Urinary bladder (tissue), 4 donors: Measurements from ENCODE around the gene OTUD4. TPM values are rescaled to one million over a fixed set of nuclear protein-coding genes. Genes with fewer than 3 reads are reported as not detected.
A peak's percentile ranks its signal among the peaks of the same experiment; 100 is the strongest.

ENCODE experiments used
- DNase-seq: peaks from one replicate; pipeline ENCODE4 v3.0.0-alpha.2; 2015; ENCODE audit errors: extremely low spot score
- H3K27ac ChIP-seq: one replicate; pipeline ENCODE4 v1.5.1; 2013; ENCODE audit warnings: low read depth, mild to moderate bottlenecking, moderate library complexity
- H3K36me3 ChIP-seq: one replicate; pipeline ENCODE4 v1.6.1; 2013; ENCODE audit warnings: mild to moderate bottlenecking, moderate library complexity; ENCODE audit not compliant: insufficient read depth
- H3K4me1 ChIP-seq: one replicate; pipeline ENCODE4 v1.6.1; 2013; ENCODE audit warnings: mild to moderate bottlenecking, moderate library complexity; ENCODE audit not compliant: insufficient read depth
- H3K4me3 ChIP-seq: one replicate; pipeline ENCODE4 v1.5.1; 2013; ENCODE audit warnings: low read depth, low read length
- WGBS: extraction: QIAGEN DNeasy Blood & Tissue Kit; methylation state at CpG from one replicate; pipeline ENCODE4 v1.1.7; 2013; 5-methylcytosine and 5-hydroxymethylcytosine counted together
- polyA plus RNA-seq: library from polyadenylated mRNA; stranded (reverse); fragments of 200-250 nt; gene quantifications from one replicate; pipeline ENCODE4 v1.2.3, GENCODE V29; 2013
- total RNA-seq: library from RNA; depleted of rRNA; stranded (reverse); fragments of >200 nt; gene quantifications from one replicate; pipeline ENCODE4 v1.2.3, GENCODE V29; 2014
- donor health status: healthy with polysubstance abuse.
- donor health status: healthy.

The OTUD4 gene
- total and polyA plus RNA-seq, 2 donors, result 14.6 to 60.5 TPM

DNA sequence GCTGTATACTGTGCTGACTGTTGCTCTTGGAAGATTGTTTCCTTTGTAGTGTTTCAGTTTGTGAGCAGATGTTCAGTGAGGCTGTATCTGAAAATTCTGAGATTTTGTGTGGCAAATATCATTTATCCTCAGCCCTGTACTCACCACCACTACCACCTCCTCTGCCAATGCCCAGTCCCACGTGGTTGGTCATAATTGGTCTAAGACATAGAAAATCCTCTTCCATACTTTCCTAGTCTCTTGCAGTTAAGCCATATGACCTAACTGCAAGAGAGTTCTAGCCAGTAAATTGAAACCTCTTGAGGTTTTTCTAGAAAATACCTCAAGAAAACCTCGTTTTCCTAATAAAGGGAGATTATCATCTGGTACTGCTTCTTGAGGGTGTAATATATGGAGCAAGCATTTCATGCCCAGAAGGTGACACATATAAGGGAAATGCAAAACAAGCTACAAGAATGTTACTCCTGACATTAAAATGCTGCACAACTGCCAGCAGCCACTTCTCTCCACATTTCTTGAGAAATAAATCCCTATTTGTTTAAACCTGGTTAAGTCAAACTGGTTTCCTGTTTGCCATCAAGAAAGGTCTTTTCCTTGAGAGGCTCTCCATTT lies 49.5 kb downstream of the OTUD4 start:
- DNase-seq, result no peak
- WGBS, result 50% methylated on average over 2 of the region's 2 CpGs
- Histone ChIP-seq H3K4me1 (no peaks in the 10 kb centered on the region), H3K36me3 (peaks cover 3% of the 10 kb centered on the region), H3K27ac (no peak overlapping the region), H3K4me3 (no peak overlapping the region)

DNA sequence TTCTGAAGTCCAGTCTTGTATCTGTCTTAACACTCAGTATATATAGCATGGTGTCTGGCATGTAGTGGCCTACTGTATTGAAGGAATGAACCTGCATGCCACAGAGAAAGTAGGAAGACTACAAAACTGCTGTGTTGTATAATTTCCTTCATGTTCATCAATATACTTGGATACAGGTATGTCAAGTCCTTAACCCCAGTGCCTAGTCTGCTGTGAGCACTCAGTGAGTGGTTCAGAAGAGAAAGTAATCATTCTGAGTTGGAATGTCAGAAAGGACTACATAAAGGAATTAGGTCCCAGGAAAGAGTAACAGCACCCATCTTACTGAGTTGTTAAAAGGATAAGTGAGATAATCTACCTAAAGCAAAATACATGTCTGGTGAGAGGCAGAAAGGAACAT lies 50.3 kb downstream of the OTUD4 start:
- DNase-seq, result no peak
- H3K36me3 ChIP-seq, result peaks cover 3% of the 10 kb centered on the region
- no peaks in the 10 kb centered on the region for H3K4me1 ChIP-seq
- H3K27ac ChIP-seq, result no peak overlapping the region
- H3K4me3 ChIP-seq, result no peak overlapping the region

- WGBS, result 98% methylated on average over 2 of the region's 2 CpGs
- Histone ChIP-seq H3K4me3 (no peak overlapping the region), H3K27ac (no peak overlapping the region), H3K36me3 (peaks cover 4% of the 10 kb centered on the region), H3K4me1 (no peaks in the 10 kb centered on the region)
- no peak for DNase-seq
These were observed 55.0 kb downstream of the OTUD4 start for GRCh38 chr4:145125396-145125795.

DNA sequence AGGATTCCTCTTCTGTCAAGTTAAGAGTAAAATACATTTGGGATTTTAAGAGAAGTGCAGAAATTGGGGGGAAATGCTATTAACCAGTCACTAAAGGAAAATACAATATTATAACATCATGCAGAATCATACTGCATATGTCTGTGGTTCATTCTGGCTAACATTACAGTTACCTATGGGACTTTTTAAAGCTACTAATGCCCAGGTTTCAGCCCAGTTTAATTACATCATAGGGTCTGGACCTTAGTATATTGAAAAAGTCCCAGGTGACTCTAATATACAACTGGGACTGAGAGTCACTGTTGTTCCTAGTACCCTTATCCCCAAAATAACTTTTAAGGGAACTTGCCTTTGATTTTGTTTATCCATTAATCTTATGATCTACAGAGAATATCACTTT lies 72.3 kb downstream of the OTUD4 start:
- H3K4me1 ChIP-seq, result no peaks in the 10 kb centered on the region
- H3K4me3 ChIP-seq, result no peak overlapping the region
- no peaks in the 10 kb centered on the region for H3K36me3 ChIP-seq
- no peak overlapping the region for H3K27ac ChIP-seq
- no peak for DNase-seq

DNA sequence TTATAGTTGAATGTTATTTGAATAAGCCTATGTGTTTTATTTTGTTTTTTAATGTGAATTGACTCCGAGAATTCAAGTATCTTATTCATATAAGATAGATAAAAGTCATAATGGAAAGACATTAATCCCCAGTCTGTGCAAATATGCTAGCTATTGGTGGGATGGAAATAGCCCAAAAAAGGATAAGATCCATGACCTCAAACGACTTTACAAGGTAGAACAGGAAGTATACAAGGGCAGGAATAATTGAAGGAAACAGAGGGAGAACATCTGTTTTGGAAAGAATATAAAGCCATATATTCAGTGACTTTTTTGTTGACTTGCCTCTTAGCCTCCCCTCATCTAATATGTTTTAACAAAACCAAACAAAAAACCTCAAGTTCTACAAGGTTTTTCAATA lies 73.3 kb downstream of the OTUD4 start:
- WGBS, result 62% methylated on average over 2 of the region's 2 CpGs
- no peak overlapping the region for H3K27ac ChIP-seq
- H3K4me1 ChIP-seq, result no peaks in the 10 kb centered on the region
- no peak for DNase-seq
- H3K4me3 ChIP-seq, result no peak overlapping the region
- no peaks in the 10 kb centered on the region for H3K36me3 ChIP-seq

GRCh38 chr4:145103496-145103895 lies 76.9 kb downstream of the OTUD4 start:
- 81% methylated on average over 3 of the region's 3 CpGs for WGBS
- H3K27ac ChIP-seq, result no peak overlapping the region
- no peak overlapping the region for H3K4me3 ChIP-seq
- H3K4me1 ChIP-seq, result peaks cover 7% of the 10 kb centered on the region
- no peak for DNase-seq
- H3K36me3 ChIP-seq, result no peaks in the 10 kb centered on the region

DNA sequence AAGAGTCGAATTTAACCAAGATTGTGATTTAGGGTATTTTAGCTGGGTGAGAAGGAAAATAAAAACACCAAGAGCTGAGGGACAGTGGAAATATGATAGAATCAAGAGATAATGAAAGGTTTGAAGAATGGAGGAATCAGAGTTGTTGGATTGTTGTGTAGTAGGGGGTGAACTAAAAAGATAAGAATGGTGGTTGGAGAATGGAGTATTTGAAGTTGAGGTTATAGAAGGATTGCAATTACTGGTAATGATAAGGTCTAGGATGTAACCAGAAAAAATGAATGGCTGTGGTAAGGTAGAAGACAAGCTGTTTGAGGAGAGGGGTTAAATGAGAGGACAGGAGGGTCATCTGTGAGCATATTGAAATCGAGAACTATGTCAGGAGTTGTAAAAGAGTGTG lies 77.8 kb downstream of the OTUD4 start:
- 87% methylated on average over 2 of the region's 2 CpGs for WGBS
- no peak overlapping the region for H3K27ac ChIP-seq
- H3K4me1 ChIP-seq, result peaks cover 7% of the 10 kb centered on the region
- no peak overlapping the region for H3K4me3 ChIP-seq
- no peaks in the 10 kb centered on the region for H3K36me3 ChIP-seq
- no peak for DNase-seq

GRCh38 chr4:145101091-145101490 lies 79.3 kb downstream of the OTUD4 start:
- H3K27ac ChIP-seq, result no peak overlapping the region
- DNase-seq, result no peak
- 96% methylated on average over 1 of the region's 1 CpG for WGBS
- no peaks in the 10 kb centered on the region for H3K36me3 ChIP-seq
- no peak overlapping the region for H3K4me3 ChIP-seq
- peaks cover 9% of the 10 kb centered on the region for H3K4me1 ChIP-seq

DNA sequence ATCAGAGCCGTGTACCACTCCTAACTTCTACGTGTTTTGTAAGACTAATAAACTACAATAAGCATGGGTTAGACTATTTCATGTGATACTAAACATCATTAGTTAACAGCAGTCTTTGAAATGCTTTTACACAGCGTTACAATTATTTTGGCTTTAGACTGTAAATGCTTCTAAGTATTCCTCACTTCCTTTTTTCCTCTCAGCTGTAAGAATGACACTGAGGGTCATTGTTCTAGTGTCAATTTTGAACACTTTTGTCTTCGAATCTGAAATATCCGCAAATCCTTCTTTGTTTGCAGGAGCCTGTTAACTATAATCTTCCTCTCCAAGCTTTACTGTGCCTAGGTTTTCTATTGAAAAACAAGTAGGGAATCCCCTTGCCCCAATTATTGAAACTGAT lies 80.7 kb downstream of the OTUD4 start:
- Histone ChIP-seq H3K27ac (no peak overlapping the region), H3K4me1 (peaks cover 9% of the 10 kb centered on the region), H3K36me3 (no peaks in the 10 kb centered on the region), H3K4me3 (peak overlapping the region; percentile 69)
- WGBS, result 30% methylated on average over 5 of the region's 5 CpGs
- no peak for DNase-seq

- H3K36me3 ChIP-seq, result peaks cover 2% of the 10 kb centered on the region
- H3K27ac ChIP-seq, result peak overlapping the region; percentile 85
- peaks cover 9% of the 10 kb centered on the region for H3K4me1 ChIP-seq
- WGBS, result under 1% methylated on average over 9 of the region's 9 CpGs
- DNase-seq, result peak; percentile 1
- peak overlapping the region; percentile 69 for H3K4me3 ChIP-seq
These were observed 81.7 kb downstream of the OTUD4 start for GRCh38 chr4:145098675-145099037.

- peak within 1 kb of the TSS; percentile 85 for H3K27ac ChIP-seq
- peaks cover 9% of the 10 kb centered on the region for H3K4me1 ChIP-seq
- peak within 1 kb of the TSS; percentile 69 for H3K4me3 ChIP-seq
- H3K36me3 ChIP-seq, result peaks cover 2% of the 10 kb centered on the region
- under 1% methylated on average over 67 of the region's 67 CpGs for WGBS
- DNase-seq, result peak; percentile 92
These were observed 82.3 kb downstream of the OTUD4 start, which contains the start of the genes ABCE1 and ANAPC10 for GRCh38 chr4:145097821-145098674. TSS of gene ABCE1 (plus strand) at chr4:145098311. CDS start at chr4:145104413, 6,102 bp downstream. TSS of gene ANAPC10 (minus strand) at chr4:145098196. CDS start at chr4:145096099, 2,097 bp downstream.

DNA sequence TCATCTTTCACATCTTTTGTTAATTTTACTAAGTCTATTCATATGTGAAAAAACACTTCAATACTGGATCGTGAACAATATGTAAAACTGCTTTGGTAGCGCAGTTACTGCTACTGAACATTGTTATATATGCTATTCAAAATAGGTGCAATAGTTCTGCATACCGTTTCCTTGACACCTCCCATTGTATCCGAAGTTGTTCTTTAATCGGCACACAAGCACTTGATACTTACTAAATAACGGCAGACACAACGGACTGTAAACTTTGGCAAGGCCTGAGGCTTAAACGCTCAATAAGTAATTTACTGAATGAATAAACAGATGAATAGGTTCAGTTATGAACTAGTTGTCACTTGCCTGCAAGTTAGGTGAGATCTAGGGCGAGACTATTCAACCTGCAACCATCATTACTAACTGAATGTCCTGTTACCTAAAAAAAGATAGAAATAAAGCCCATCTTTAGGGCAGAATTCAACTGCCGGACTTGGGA lies 83.0 kb downstream of the OTUD4 start:
- Histone ChIP-seq H3K36me3 (peaks cover 2% of the 10 kb centered on the region), H3K27ac (peak overlapping the region; percentile 85), H3K4me1 (peaks cover 9% of the 10 kb centered on the region), H3K4me3 (peak overlapping the region; percentile 69)
- WGBS, result 7% methylated on average over 10 of the region's 10 CpGs
- DNase-seq, result peak; percentile 1

DNA sequence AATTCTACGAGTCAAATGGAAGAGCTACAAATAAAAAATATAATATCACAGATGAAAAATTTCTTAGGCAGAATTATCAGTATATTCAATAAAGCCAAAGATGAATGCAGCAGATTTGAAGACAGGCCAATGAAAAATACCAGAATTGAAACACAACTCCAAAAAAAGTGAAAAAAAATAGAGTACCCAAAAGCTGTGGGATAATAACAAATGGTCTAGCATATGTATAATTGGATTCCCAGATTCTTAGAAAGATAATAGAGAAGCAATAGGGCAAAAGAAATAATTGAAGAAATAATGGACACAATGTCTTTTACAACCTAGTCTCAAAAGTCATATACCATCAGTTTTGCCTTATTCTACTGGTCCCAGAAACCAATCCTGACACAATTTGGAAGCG lies 86.8 kb downstream of the OTUD4 start:
- over 99% methylated on average over 2 of the region's 2 CpGs for WGBS
- Histone ChIP-seq H3K36me3 (peaks cover 2% of the 10 kb centered on the region), H3K4me1 (peaks cover 2% of the 10 kb centered on the region), H3K4me3 (no peak overlapping the region), H3K27ac (no peak overlapping the region)
- DNase-seq, result no peak

DNA sequence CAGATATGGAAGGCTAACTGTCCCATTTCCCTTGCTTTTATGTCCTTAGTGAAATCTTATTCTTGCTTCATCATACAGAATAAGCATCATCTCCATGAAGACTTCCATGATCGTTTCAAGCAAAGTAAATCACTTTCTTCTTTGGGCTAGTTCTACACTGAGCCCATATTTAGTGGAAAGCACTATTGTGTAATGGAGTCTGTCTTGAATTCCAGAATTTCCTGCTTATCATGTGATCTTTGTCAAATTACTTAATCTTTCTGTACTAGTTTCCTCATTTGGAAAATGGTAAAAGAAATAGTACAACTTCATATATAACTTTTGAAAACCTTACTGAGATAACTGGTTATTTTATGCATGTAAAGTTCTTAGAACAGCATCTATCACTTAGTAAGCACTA lies 90.0 kb downstream of the OTUD4 start:
- Histone ChIP-seq H3K4me3 (no peak overlapping the region), H3K36me3 (peaks cover 2% of the 10 kb centered on the region), H3K4me1 (no peaks in the 10 kb centered on the region), H3K27ac (no peak overlapping the region)
- DNase-seq, result no peak
- WGBS, result 91% methylated on average over 1 of the region's 1 CpG
